SK-N-DZ (cell line): ENCODE results near the gene SRP68.

Experiments
- DNase-seq: peaks from one replicate; pipeline ENCODE4 v3.0.0-alpha.2; 2015; ENCODE audit warnings: low spot score
- small RNA-seq, 2 experiments: library from RNA; depleted of rRNA; stranded (forward); fragments of <200 nt; gene quantifications; one replicate each; pipeline ENCODE3, GENCODE V24; 2014

SRP68 gene

GRCh38 chr17:75998327-75998795, 74.0 kb downstream of the SRP68 start:
- no peak for DNase-seq

DNA sequence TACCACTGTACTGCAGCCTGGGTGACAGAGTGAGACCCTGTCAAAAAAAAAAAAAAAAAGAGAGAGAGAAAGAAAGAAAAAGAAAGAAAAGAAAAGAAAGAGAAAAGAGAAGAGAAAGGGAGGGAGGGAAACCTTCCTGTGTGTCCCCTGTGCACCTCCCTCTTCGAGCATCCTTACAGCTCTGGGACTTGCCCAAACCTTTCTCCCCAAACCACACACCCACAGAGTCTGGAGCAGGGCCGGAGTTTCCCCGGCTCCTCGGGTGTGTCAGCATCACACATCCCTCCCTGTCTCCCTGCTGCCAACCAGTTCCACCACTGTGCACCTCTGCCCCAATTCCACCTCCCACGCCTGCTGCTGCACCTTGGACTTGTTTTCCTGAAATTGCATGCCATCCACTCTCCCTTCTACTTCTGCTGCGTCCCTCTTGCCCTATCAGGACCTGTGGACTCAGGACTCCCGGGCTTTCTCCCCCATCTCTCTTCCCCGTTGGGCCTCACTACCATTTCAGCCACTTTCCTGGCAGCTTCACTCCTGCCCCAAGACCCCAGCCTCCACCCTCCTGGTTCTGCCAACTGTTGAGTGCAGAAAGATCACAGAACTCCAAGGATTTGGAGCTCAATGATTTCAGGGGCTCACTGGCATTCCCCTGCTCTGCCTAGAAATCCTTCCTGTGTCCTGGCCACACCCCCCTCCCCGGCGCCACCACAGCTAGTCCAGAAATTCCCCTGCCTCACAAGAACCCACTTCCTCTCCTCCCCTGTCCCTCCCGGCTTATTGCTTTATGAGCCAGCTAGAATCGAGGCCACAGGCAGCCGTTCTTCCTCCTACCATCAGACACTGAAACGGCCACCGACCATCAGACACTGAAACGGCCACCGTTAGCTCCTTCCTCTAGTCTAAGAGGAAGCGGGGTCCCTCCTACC, 75.4 kb downstream of the SRP68 start:
- no peak for DNase-seq

GRCh38 chr17:75995385-75995925, 76.9 kb downstream of the SRP68 start:
- DNase-seq = no peak

DNA sequence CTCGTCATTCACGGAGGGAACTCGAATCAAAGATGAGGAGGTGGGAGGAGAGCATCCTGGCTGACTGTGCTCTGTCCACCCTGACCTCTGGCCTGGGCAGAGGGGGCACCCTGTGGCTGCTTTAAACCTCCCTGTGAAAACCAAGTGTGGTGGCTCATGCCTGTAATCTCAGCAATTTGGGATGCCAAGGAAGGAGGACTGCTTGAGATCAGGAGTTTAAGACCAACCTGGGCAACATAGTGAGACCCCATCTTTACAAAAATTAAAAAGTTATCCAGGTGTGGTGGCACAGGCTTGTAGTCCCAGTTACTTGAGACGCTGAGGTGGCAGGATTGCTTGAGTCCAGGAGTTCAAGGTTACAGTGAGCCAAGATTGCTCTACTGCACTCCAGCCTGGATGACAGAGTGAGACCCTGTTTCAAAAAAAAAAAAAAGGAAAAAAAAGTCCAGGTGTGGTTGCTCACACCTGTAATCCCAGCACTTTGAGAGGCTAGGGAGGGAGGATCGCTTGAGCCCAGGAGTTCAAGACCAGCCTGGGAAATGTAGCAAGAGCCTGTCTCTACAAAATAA, 77.4 kb downstream of the SRP68 start:
- no peak for DNase-seq

GRCh38 chr17:75991396-75991795, 80.9 kb downstream of the SRP68 start:
- DNase-seq = no peak

Small RNAs within 50 kb of the gene (small RNA-seq; reads per million reads assigned to genes)
- gene MIR6868 = 0 to 0.03 reads per million in 2 experiments
